Fibroblast of the conjunctiva (primary cell): Measurements from ENCODE around the gene PSRC1.
"Not testable (repeated sequence)": the region's sequence is repeated elsewhere in the genome, so short reads cannot be mapped to it uniquely, and the experiment has no call there.

Source experiments
- DNase-seq: peaks from one replicate; pipeline ENCODE4 v3.0.0-alpha.2; 2010; ENCODE audit warnings: low read depth

The PSRC1 gene

GRCh38 chr1:109295712-109296415 lies 12.9 kb upstream of the PSRC1 start:
- no peak for DNase-seq

GRCh38 chr1:109294481-109294880 lies 11.5 kb upstream of the PSRC1 start:
- DNase-seq: no peak

- no peak for DNase-seq
Measured at GRCh38 chr1:109293026-109293425, 10.1 kb upstream of the PSRC1 start.

GRCh38 chr1:109292364-109292763 lies 9.4 kb upstream of the PSRC1 start:
- DNase-seq: no peak

- DNase-seq: no peak
Measured at GRCh38 chr1:109290998-109291397, 8.1 kb upstream of the PSRC1 start.

- no peak for DNase-seq
Measured at GRCh38 chr1:109290137-109290536, 7.2 kb upstream of the PSRC1 start.

GRCh38 chr1:109286762-109287161 lies 3.8 kb upstream of the PSRC1 start:
- DNase-seq: not testable (repeated sequence)

- no peak for DNase-seq
Measured at GRCh38 chr1:109283748-109284600, 1.0 kb upstream of the PSRC1 start.

GRCh38 chr1:109282497-109282951 lies 421 bp downstream of the PSRC1 start:
- no peak for DNase-seq

GRCh38 chr1:109281680-109282496 lies 1.1 kb downstream of the PSRC1 start:
- no peak for DNase-seq

GRCh38 chr1:109280862-109281261 lies 2.1 kb downstream of the PSRC1 start:
- no peak for DNase-seq

- DNase-seq: no peak
Measured at GRCh38 chr1:109279615-109280278, 3.2 kb downstream of the PSRC1 start.

GRCh38 chr1:109277434-109278204 lies 5.3 kb downstream of the PSRC1 start:
- DNase-seq: peak; percentile 54

- no peak for DNase-seq
Measured at GRCh38 chr1:109275706-109276345, 7.1 kb downstream of the PSRC1 start.

GRCh38 chr1:109274533-109275476 lies 8.1 kb downstream of the PSRC1 start:
- DNase-seq: no peak

- no peak for DNase-seq
Measured at GRCh38 chr1:109273570-109274288, 9.2 kb downstream of the PSRC1 start.

- no peak for DNase-seq
Measured at GRCh38 chr1:109272831-109273547, 10.0 kb downstream of the PSRC1 start.
